Measurements from ENCODE around the gene ZNF70.

The ZNF70 gene

GRCh38 chr22:23716811-23717801, 33.8 kb downstream of the ZNF70 start:
- peak; percentile 91 for DNase-seq (ENCODE audit: low spot score)

GRCh38 chr22:23715806-23716375, 35.0 kb downstream of the ZNF70 start:
- no peak for DNase-seq (ENCODE audit: low spot score)

- DNase-seq (ENCODE audit: low spot score), result no peak
Observed at GRCh38 chr22:23714596-23715578, 36.0 kb downstream of the ZNF70 start.

- no peak for DNase-seq (ENCODE audit: low spot score)
Observed at GRCh38 chr22:23713696-23714595, 37.0 kb downstream of the ZNF70 start.

- DNase-seq (ENCODE audit: low spot score), result no peak
Observed at GRCh38 chr22:23712256-23712655, 38.7 kb downstream of the ZNF70 start.

- no peak for DNase-seq (ENCODE audit: low spot score)
Observed at GRCh38 chr22:23709107-23709506, 41.8 kb downstream of the ZNF70 start.

GRCh38 chr22:23708270-23708669, 42.6 kb downstream of the ZNF70 start:
- no peak for DNase-seq (ENCODE audit: low spot score)

GRCh38 chr22:23705358-23705757, 45.6 kb downstream of the ZNF70 start:
- DNase-seq (ENCODE audit: low spot score), result no peak

- DNase-seq (ENCODE audit: low spot score), result no peak
Observed at GRCh38 chr22:23704829-23705228, 46.1 kb downstream of the ZNF70 start.

- DNase-seq (ENCODE audit: low spot score), result no peak
Observed at GRCh38 chr22:23704062-23704461, 46.9 kb downstream of the ZNF70 start.

- no peak for DNase-seq (ENCODE audit: low spot score)
Observed at GRCh38 chr22:23700706-23701105, 50.2 kb downstream of the ZNF70 start.

GRCh38 chr22:23698673-23699235, 52.2 kb downstream of the ZNF70 start:
- DNase-seq (ENCODE audit: low spot score), result no peak

- DNase-seq (ENCODE audit: low spot score), result no peak
Observed at GRCh38 chr22:23698094-23698493, 52.8 kb downstream of the ZNF70 start.

- DNase-seq (ENCODE audit: low spot score), result no peak
Observed at GRCh38 chr22:23697031-23697970, 53.6 kb downstream of the ZNF70 start.

- no peak for DNase-seq (ENCODE audit: low spot score)
Observed at GRCh38 chr22:23696326-23696851, 54.5 kb downstream of the ZNF70 start.

GRCh38 chr22:23695571-23696325, 55.2 kb downstream of the ZNF70 start:
- no peak for DNase-seq (ENCODE audit: low spot score)

GRCh38 chr22:23695141-23695540, 55.8 kb downstream of the ZNF70 start:
- no peak for DNase-seq (ENCODE audit: low spot score)

GRCh38 chr22:23693979-23694680, 56.8 kb downstream of the ZNF70 start:
- DNase-seq (ENCODE audit: low spot score), result no peak

All from left forelimb (tissue), 1 donor.